ENCODE results near the gene CARS2.

- TF ChIP-seq CTCF (IDR thresholded peaks at IDR 0.05) (no peak), POLR2A (IDR thresholded peaks at IDR 0.05) (no peak)
These were observed 80.1 kb downstream of the CARS2 start for GRCh38 chr13:110625771-110626321.

Measured in uterus (tissue), 2 donors.